Endothelial cell (in vitro differentiated cells): ENCODE measurements around the gene CFAP52. TPM values are rescaled to one million over a fixed set of nuclear protein-coding genes. Genes with fewer than 3 reads are reported as not detected.

ENCODE experiments used
- DNase-seq: peaks from one replicate; pipeline ENCODE4 v3.0.0; 2021; ENCODE audit warnings: low spot score
- H3K27ac Mint-ChIP-seq: one replicate; pipeline ENCODE4 v1.8.0; 2021; ENCODE audit warnings: mixed read lengths, inconsistent platforms; ENCODE audit not compliant: unreplicated experiment
- H3K27me3 Mint-ChIP-seq: one replicate; pipeline ENCODE4 v1.8.0; 2021; ENCODE audit warnings: mild to moderate bottlenecking, moderate library complexity, mixed read lengths, inconsistent platforms; ENCODE audit not compliant: unreplicated experiment
- H3K36me3 Mint-ChIP-seq: one replicate; pipeline ENCODE4 v1.8.0; 2021; ENCODE audit warnings: mild to moderate bottlenecking, low read depth, mixed read lengths, inconsistent platforms; ENCODE audit not compliant: unreplicated experiment
- H3K4me1 Mint-ChIP-seq: one replicate; pipeline ENCODE4 v1.8.0; 2021; ENCODE audit warnings: mild to moderate bottlenecking, mixed read lengths, inconsistent platforms; ENCODE audit not compliant: unreplicated experiment
- H3K4me3 Mint-ChIP-seq: one replicate; pipeline ENCODE4 v1.8.0; 2021; ENCODE audit warnings: mild to moderate bottlenecking, mixed read lengths, inconsistent platforms; ENCODE audit not compliant: unreplicated experiment
- H3K9me3 Mint-ChIP-seq: one replicate; pipeline ENCODE4 v1.8.0; 2021; ENCODE audit warnings: mixed read lengths, inconsistent platforms; ENCODE audit not compliant: unreplicated experiment
- CTCF ChIP-seq: fragments of 200-600 bp; sonication (generic); IDR thresholded peaks from one replicate; pipeline ENCODE4 v1.5.0; 2021; ENCODE audit warnings: antibody characterized with exemption; ENCODE audit not compliant: unreplicated experiment
- total RNA-seq: library from RNA; stranded (reverse); fragmentation: NEBNext Ultra II Directional; extraction: Animal tissue kit (Norgen Biotek cat#: 25700); gene quantifications from one replicate; pipeline ENCODE4 v1.2.1, GENCODE V29; 2021; ENCODE audit not compliant: unreplicated experiment

The CFAP52 gene
- total RNA-seq, 1 donor from 2014 or later, result not detected

DNA sequence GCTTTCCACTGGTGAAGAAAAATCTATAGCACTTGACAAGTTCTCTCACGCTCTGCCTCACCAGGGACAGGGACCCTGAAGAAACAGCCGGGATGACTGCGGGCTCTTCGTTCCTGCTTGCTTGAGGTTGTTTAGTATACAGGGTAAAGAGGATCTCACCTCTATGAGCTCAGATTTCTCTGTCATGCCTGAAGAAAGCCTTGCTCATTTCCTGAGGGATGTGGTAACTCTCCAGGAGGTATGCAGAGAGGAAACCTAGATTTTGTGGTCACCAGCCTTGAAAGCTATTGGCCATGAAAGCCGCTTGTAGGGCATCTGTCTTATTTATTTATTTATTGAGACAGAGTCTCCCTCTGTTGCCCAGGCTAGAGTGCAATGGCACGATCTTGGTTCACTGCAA lies 92.1 kb downstream of the CFAP52 start:
- no peak for DNase-seq
- Mint-ChIP-seq H3K4me1 (peaks cover 15% of the 10 kb centered on the region), H3K4me3 (no peak overlapping the region), H3K9me3 (no peaks in the 10 kb centered on the region), H3K27me3 (peaks cover 3% of the 10 kb centered on the region), H3K27ac (no peak overlapping the region), H3K36me3 (peaks cover 9% of the 10 kb centered on the region)
- TF ChIP-seq CTCF, result no peak

DNA sequence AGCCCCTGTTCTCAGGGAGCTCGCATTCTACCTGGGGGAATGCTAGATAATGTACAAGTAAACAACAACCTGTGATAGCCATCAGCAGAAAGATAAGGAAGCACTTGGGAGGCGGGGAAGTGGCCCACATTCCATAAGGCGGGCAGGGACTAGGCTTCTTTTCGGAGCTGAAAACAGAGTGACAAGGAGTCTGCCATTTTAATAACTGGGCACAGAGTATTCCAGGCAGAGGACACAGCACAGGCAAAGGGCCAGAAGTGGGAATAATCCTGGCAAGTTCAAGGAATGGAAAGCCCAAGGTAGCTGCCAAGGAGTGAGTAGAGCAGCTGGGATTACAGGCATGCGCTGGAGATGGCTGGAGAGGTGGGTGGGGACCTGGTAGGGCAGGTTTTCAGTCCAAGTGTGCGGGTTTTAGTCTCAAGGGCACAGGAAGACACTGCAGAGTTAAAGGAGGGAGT lies 93.1 kb downstream of the CFAP52 start:
- Mint-ChIP-seq H3K36me3 (peaks cover 9% of the 10 kb centered on the region), H3K27me3 (peaks cover 3% of the 10 kb centered on the region), H3K4me1 (peaks cover 15% of the 10 kb centered on the region), H3K27ac (no peak overlapping the region), H3K4me3 (no peak overlapping the region), H3K9me3 (no peaks in the 10 kb centered on the region)
- DNase-seq, result no peak
- TF ChIP-seq CTCF, result no peak

DNA sequence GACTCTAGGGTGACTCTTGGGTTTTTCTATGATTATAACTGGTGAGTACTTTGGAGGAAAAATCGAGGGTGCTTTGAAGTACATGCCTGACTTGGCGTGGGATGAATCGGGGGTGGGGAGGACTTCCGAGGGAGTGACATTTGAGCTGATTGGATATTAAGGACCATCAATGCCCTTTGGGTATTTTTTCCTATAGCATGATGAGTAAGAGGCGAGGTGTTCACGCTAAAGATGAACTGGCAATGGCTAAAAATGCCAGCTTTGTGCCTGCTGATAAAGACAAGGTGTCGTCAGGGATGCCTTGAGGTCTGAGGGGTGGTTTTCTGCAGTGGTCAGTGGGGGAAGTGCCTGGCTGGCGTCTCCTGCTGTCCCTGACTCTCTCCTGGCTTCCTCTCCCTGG lies 94.2 kb downstream of the CFAP52 start:
- Mint-ChIP-seq H3K4me1 (peaks cover 15% of the 10 kb centered on the region), H3K9me3 (no peaks in the 10 kb centered on the region), H3K27ac (no peak overlapping the region), H3K36me3 (peaks cover under 1% of the 10 kb centered on the region), H3K27me3 (peaks cover 3% of the 10 kb centered on the region), H3K4me3 (no peak overlapping the region)
- DNase-seq, result no peak
- no peak for TF ChIP-seq CTCF

GRCh38 chr17:9671559-9671958 lies 95.1 kb downstream of the CFAP52 start:
- DNase-seq, result no peak
- Mint-ChIP-seq H3K9me3 (no peaks in the 10 kb centered on the region), H3K27ac (no peak overlapping the region), H3K27me3 (peaks cover 3% of the 10 kb centered on the region), H3K4me3 (no peak overlapping the region), H3K4me1 (peaks cover 11% of the 10 kb centered on the region), H3K36me3 (no peaks in the 10 kb centered on the region)
- no peak for TF ChIP-seq CTCF

- Mint-ChIP-seq H3K36me3 (no peaks in the 10 kb centered on the region), H3K4me3 (no peak overlapping the region), H3K27me3 (peaks cover 3% of the 10 kb centered on the region), H3K4me1 (peaks cover 7% of the 10 kb centered on the region), H3K27ac (no peak overlapping the region), H3K9me3 (no peaks in the 10 kb centered on the region)
- TF ChIP-seq CTCF, result no peak
- DNase-seq, result no peak
Measured at GRCh38 chr17:9672266-9672665, 95.8 kb downstream of the CFAP52 start.
